Measurements from ENCODE around the gene PSD4. TPM values are rescaled to one million over a fixed set of nuclear protein-coding genes. Genes with fewer than 3 reads are reported as not detected.
"Not testable (repeated sequence)": the region's sequence is repeated elsewhere in the genome, so short reads cannot be mapped to it uniquely, and the experiment has no call there.

The PSD4 gene
- total RNA-seq, 1 experiment from 2014 or later, result 9.6 TPM

DNA sequence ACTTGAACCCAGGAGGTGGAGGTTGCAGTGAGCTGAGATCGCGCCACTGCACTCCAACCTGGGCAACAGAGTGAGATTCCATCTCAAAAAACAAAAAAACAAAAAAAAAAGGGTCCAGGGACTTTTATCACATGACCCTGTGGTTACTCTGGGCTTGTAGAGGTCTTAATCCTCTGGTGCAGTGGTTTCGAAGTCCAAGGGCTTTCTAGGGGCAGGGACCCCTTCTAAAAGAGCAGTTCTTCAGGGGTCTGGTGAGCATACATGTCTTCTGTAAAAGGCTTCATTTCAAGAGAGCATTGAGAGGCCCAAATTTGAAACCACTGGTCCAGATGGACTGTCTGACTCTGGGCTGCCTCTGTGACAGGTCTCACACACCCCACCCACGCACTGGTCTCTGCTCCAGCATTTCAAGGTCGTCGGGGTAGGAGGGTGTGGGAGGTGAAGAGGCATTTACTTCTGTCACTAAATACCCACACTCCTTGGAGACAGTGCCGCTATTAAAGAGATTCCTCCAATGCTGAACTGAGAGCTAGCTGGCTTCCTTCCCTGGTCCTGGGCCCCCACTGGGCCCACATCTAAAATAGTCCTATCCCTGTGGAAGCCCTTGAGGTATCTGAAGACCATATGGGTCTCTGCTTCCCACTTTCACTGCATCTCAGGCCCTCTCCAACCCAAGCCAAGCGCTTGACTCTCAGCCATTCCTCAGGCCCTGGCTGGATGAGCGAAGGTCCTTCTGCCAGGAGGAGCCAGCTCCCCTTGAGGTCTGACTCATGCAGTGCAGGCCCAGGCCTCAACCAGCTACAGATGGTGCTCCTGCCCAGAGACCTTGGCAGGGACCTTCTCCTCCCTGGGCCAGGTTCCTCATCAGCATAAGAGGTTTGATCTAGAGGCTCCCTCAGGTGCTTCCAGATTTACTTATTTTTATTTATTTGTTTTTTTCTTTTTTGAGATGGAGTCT, 60.1 kb downstream of the PSD4 start:
- peak; percentile 43 for DNase-seq (ENCODE audit: unreplicated experiment)
- TF ChIP-seq, protein P1, sequence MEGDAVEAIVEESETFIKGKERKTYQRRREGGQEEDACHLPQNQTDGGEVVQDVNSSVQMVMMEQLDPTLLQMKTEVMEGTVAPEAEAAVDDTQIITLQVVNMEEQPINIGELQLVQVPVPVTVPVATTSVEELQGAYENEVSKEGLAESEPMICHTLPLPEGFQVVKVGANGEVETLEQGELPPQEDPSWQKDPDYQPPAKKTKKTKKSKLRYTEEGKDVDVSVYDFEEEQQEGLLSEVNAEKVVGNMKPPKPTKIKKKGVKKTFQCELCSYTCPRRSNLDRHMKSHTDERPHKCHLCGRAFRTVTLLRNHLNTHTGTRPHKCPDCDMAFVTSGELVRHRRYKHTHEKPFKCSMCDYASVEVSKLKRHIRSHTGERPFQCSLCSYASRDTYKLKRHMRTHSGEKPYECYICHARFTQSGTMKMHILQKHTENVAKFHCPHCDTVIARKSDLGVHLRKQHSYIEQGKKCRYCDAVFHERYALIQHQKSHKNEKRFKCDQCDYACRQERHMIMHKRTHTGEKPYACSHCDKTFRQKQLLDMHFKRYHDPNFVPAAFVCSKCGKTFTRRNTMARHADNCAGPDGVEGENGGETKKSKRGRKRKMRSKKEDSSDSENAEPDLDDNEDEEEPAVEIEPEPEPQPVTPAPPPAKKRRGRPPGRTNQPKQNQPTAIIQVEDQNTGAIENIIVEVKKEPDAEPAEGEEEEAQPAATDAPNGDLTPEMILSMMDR (IDR thresholded peaks at IDR 0.05; ENCODE audit: unreplicated experiment), result no peak
- Mint-ChIP-seq H3K9me3 (ENCODE audit: unreplicated experiment) (no peaks in the 10 kb centered on the region), H3K36me3 (ENCODE audit: insufficient read depth, unreplicated experiment) (peaks cover 7% of the 10 kb centered on the region), H3K4me1 (ENCODE audit: insufficient read depth, unreplicated experiment) (peaks cover 14% of the 10 kb centered on the region), H3K4me3 (ENCODE audit: unreplicated experiment) (no peak overlapping the region), H3K27ac (ENCODE audit: low read depth, unreplicated experiment) (no peak overlapping the region), H3K27me3 (ENCODE audit: insufficient read depth, unreplicated experiment) (no peaks in the 10 kb centered on the region)
- no TSS peak for BruUV-seq (replicated peaks)
- ChIA-PET POLR2A (interaction anchor here (1.5 kb wide), 1 partner anchor 23 kb away, joined by 5 read pairs; no protein-coding TSS in a partner anchor), CTCF (interaction anchor here (0.5 to 25.7 kb wide), 4 partner anchors 29 to 156 kb away, joined by 3 to 505 read pairs (median 8); no protein-coding TSS in a partner anchor)
- intact Hi-C loops (cut with micrococcal nuclease), result no loop called here

DNA sequence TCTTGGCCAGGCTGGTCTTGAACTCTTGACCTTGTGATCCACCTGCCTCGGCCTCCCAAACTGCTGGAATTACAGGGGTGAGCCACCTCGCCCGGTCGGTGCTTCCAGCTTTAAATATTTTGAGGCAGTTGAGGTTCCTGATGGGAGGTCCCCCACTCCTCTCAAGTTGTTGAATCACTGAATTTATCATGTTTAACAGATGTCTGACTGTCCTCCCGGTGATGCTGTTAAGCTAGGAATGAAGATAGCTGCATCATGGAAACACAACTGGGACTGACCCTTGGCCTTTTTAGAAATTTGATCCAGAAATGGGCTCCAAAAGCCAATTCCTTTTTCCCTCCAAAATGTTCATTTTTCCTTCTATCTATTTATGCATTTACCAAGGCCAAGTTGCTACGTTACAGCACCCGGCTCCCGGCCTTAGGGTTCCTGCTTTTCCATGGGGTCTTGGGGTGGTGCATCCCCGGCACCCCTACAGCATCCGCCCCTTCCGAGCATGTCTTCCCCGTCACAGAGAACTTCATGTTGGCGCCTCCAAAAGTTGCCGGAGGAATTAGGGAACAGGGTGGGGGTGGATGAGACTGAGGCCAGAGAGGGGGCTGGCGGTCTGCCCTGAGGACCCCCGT, 61.1 kb downstream of the PSD4 start:
- TF ChIP-seq, protein P1 (IDR thresholded peaks at IDR 0.05; ENCODE audit: unreplicated experiment), result no peak
- ChIA-PET POLR2A (interaction anchor here (0.8 to 1.5 kb wide), 2 partner anchors 24 to 30 kb away, joined by 3 to 5 read pairs; no protein-coding TSS in a partner anchor), CTCF (interaction anchor here (0.5 to 25.7 kb wide), 3 partner anchors 30 to 157 kb away, joined by 3 to 505 read pairs (median 10); no protein-coding TSS in a partner anchor)
- peak overlapping the region; percentile 35 for H3K27ac Mint-ChIP-seq (ENCODE audit: low read depth, unreplicated experiment)
- no TSS peak for BruUV-seq (replicated peaks)
- no peak overlapping the region for H3K4me3 Mint-ChIP-seq (ENCODE audit: unreplicated experiment)
- intact Hi-C loops (cut with micrococcal nuclease), result no loop called here
- peaks cover 7% of the 10 kb centered on the region for H3K36me3 Mint-ChIP-seq (ENCODE audit: insufficient read depth, unreplicated experiment)
- peaks cover 9% of the 10 kb centered on the region for H3K4me1 Mint-ChIP-seq (ENCODE audit: insufficient read depth, unreplicated experiment)
- H3K27me3 Mint-ChIP-seq (ENCODE audit: insufficient read depth, unreplicated experiment), result no peaks in the 10 kb centered on the region
- H3K9me3 Mint-ChIP-seq (ENCODE audit: unreplicated experiment), result no peaks in the 10 kb centered on the region
- DNase-seq (ENCODE audit: unreplicated experiment), result no peak

DNA sequence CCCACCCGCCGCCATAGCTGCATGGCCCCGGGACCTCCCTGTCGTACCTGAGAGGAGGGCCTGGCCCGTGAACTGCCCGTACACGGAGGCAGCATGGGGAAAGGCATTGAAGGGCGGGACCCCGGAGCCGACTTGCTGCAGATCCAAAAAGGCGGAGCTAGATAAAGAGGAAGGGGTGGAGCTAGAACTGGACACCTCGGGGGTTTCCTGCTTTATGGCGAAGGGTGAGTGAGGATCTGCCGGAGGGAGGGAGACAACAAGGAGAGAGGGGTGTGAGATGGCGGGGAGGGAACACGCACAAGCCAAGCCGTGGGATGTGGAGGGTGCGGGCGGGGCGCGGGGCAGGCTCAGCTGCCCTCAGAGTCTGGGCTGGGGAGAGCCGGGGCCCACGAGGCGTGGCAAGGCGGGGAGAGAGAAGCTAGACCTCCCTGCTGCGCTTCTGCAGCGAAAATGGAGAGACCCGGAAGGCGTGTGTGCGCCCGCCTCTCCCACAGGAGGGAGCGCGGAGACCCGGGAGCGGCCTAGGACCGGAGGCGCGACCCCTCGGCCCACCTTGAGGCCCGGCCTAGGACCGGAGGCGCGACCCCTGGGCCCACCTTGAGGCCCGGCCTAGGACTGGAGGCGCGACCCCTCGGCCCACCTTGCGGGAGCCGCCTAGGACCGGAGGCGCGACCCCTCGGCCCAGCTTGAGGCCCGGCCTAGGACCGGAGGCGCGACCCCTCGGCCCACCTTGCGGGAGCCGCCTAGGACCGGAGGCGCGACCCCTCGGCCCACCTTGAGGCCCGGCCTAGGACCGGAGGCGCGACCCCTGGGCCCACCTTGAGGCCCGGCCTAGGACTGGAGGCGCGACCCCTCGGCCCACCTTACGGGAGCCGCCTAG, 61.8 kb downstream of the PSD4 start:
- ChIA-PET CTCF (interaction anchor here (25.7 kb wide), 1 partner anchor 31 kb away, joined by 505 read pairs; no protein-coding TSS in a partner anchor), POLR2A (interaction anchor here (0.8 kb wide), 1 partner anchor 30 kb away, joined by 3 read pairs; no protein-coding TSS in a partner anchor)
- peak overlapping the region; percentile 35 for H3K27ac Mint-ChIP-seq (ENCODE audit: low read depth, unreplicated experiment)
- BruUV-seq (replicated peaks); H3K9me3 Mint-ChIP-seq (ENCODE audit: unreplicated experiment); intact Hi-C loops (cut with micrococcal nuclease); DNase-seq (ENCODE audit: unreplicated experiment); H3K36me3 Mint-ChIP-seq (ENCODE audit: insufficient read depth, unreplicated experiment); H3K27me3 Mint-ChIP-seq (ENCODE audit: insufficient read depth, unreplicated experiment); H3K4me3 Mint-ChIP-seq (ENCODE audit: unreplicated experiment): not testable (repeated sequence)
- peaks cover 17% of the 10 kb centered on the region for H3K4me1 Mint-ChIP-seq (ENCODE audit: insufficient read depth, unreplicated experiment)
